Islet precursor cell (in vitro differentiated cells): Measurements from ENCODE around the gene CYB561D2.

Source experiments
- DNase-seq: peaks from one replicate; pipeline ENCODE4 v3.0.0-alpha.2; 2018

Gene CYB561D2

DNA sequence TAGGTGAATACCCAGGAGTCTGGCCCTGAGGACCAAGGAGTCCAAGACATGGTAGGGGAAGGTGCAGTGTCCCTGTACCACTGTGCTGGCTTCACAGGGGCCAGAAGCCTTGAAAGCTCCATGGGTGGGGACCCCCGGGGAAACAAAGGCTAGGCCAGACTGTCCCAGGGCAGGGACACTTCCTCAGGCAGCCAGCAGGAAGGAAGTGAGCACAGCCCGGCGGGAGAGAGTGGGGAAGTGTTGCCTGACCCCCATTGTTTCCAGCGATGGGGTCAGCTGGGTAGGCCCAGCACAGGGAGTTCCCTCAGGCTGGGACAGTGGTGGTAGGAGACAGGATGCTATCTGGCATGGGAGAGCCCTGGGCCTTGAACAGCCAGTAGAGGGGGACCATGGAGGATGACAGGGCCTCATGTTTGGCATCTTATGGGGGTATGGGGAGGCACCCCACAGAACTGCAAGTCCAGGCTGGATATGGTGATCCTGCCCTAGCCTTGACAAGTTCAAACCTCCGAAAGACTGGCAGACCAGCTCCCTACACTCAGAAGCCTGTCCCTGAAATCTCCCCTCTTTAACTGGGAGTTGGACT lies 27.0 kb upstream of the CYB561D2 start:
- DNase-seq = peak; percentile 48

DNA sequence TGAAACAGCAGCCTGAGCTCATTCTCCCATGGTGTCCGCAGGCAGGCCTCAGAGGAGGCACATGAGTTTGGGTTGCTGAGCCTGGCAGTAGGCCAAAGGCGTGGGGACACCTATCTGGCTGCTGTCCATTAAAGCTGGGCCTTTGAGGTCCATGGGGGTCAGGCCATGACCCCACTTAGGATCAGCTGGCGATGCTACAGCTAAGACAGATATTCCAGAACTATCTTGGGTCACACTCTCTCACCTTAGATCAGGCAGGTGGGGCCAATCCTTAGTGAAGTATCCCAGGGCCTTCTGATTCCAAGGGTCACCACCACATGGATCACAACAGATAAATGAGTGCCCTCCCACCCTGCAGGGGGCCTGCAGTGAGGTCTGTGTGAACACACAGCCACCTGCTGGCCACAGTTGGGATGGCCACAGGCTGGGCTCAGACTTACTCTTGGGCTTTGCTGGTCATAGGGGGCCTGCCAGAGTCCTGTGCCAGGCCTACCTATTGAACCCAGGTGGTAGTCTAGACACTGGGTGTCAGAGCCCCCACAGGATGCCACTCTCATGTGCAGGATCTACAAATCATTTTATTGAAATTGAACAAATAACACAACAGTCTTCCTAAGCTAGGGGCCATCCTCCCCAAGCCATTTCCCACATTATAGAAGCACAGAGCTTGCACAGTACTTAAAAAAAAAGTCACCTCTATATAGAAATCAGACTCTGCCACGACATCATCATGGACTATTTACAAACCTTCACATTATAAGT lies 26.1 kb upstream of the CYB561D2 start:
- DNase-seq = peak; percentile 89

DNA sequence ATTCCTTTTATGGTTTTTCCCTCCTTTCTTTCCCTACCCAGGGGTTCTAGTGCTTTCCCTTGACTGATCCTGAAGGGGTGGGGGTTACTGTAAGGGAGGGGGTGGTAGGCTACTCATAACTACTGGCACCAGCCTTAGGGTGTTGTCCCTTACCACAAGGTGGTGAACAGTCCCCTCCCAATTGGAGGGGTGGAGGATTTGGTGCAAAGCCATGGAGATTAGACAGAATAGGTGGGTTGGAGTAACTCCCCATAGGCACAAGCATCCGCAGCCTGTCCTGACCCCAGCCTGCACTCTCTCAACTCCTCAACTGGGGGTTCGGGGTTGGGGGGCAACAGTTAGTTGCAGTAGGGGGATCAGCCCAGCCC lies 25.6 kb upstream of the CYB561D2 start:
- no peak for DNase-seq

DNA sequence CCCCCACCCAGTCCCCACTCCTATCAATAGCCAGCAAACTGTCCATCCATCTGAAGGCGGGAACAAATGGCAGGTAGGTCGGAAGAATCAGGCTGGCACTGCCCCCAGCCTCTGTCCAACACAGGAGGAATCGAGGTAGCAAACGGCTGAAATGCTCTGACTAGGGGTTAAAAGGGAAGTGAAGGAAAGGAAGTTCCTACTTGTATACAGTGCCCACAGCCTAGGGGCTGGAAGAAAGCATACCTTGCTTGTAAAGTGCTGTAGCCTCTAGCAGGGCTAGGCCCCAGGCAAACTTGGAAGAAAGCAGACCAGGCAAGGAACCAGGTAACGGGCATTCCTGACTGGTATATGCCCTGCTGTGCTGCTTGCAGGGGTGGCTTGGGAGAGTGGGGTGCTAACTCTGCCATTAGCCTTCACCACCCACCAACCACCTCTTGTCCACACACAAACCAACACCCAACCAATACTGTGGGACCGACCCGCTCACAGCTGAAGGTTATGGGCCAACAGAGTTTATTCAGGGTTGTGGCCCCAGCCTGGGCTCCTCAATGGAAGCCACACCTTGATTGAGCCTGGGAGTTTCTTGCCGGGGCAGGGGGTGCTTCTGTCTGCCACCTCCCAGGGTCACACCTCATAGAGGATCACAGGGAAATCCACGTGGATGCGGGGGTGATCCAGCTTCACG lies 25.0 kb upstream of the CYB561D2 start:
- DNase-seq = no peak

DNA sequence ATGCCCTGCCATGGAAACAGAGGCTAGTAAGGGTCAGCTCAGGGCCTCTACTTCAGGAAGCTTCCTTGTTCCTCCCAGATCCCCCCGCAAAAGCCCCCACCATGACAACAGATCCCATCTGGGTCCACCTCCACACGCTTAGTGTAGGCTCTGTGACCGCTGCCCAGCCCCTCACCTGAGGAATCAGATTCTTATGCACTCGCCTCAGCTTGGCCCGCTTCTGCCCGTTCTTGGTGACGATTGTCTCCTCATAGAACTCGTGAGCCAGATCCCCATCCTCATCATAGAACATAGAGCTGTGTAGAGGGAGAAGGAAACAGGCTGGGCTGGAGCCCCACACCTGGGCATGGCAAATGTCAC lies 24.5 kb upstream of the CYB561D2 start:
- no peak for DNase-seq

DNA sequence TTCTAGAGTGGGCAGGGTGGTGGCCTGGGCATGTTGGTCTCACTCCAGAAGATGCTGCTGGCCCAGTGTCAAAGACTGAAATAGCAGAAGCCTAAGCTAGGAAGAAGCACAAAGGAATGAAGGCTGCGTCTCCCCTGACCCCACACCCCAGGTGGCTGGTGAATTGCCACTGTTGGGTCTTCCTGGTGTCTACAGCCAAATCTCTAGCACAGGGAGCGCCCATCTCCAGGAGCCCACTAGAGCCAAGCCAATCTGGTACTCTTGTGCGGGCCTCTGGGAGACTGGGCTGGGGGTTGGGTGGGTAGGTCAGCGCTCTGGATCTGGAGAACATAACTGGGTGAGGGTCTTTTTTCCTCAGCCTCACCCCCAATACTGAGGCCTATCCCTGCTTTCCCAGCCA lies 23.5 kb upstream of the CYB561D2 start:
- DNase-seq = no peak

DNA sequence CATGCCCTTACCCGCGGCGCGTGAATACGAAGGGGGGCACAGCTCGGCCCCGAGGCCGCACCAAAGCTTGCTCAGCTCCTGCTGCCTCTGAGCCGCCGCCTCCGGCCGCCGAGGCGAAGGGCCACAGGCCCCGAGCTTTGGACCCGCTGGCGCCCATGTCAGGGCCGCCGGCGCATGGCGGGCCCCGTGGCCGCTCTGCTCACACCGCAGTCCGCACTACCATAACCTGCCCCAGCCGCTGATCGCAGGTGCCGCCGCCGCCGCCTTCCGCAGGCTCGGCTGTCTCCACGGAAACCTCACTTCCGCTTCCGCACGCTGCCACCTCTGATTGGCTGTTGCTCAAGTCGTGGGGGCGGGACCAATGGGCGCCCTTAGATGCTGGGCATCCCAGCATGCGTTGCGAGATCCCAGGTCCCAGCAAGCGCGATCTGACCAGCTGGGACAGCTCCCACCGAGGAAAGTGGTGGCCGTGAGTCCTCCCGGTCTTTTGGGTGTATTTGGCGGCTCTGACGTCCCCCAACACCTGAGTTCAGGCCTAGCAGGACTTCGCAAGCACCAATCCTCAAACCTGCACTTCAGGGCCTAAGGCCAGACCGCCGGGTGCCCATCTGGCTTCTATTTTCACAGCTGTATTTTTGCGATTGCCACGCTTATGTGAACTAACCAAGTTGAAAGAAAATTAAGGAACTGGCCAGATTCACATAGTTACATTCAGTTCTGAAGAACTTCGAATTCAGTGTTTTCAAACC lies 22.5 kb upstream of the CYB561D2 start, which contains the start of gene TUSC2:
Gene TUSC2 (minus strand): TSS at position 281 of the 749 bp plus-strand sequence. CDS start 124 bp downstream, at position 157.
- DNase-seq = peak; percentile 98

DNA sequence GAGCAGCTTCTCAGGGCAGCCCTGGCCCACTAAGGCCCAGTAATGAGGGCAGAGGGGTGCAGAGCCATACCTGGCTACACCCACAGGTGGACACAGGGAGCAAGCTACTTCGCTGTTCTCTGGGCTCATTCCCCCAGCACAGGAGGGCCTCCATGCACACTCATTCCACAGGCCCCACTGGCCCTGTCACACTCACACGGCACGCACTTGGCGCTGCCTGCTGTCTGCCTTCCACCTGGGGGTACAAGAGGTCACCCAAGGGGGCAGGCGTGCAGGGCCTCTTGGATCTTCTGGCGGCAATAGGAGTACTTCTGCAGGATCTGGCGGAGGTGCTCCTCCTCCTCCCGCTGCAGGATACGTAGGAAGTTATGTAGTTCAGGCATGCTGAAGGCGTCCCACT lies 20.3 kb upstream of the CYB561D2 start:
- DNase-seq = no peak

DNA sequence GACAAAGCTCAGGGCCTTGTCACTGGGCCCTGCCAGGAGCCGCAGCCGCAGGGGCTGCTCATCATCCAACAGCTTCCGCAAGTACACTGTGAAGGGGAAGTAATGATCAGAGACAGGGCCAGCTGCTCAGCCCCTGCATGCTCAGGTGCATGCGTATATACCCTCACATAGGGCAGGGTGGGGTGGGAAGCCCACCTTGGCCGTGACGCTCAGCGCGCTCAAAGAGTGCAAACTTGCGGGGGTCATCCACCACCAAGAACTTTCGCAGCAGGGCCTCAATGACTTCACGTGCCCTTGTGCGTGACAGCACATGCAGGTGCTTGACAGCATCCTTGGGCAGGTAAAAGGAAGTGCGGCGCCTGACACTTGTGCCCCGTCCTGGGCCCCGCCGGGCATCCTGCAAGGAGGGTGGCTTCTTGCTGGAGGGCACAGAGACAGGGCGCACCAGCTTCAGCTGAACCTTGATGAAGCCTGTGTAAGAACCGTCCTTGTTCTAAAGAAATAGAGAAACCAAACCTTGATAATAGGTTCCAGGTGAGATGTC lies 19.2 kb upstream of the CYB561D2 start:
- no peak for DNase-seq

DNA sequence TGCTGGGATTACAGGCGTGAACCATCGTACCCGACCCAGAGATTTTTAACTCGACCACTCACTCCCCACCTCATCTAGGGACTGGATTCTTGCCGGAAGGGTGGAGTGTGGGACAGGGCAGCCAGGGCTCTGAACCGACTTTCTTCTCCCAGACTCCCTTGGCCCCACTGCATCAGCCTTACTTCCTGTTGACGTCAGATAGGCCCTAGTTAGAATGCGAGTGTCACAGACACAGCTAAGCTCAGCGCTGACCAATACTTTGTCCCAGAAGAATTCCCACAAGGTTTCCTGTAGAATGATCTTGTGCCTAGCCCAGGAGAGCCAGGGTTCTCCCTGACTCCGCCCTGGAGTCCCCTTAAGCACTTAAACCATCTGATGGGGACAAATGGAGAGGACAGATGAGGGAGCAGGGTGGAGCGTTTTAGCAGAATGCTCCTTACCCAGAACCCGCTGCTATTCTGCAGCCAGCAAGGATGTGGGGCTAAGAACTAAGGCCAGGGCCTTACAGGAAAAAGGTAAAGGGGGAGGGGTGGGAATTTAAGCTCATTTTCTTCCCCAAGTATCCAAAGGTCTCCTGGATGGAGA lies 16.8 kb upstream of the CYB561D2 start:
- DNase-seq = no peak

DNA sequence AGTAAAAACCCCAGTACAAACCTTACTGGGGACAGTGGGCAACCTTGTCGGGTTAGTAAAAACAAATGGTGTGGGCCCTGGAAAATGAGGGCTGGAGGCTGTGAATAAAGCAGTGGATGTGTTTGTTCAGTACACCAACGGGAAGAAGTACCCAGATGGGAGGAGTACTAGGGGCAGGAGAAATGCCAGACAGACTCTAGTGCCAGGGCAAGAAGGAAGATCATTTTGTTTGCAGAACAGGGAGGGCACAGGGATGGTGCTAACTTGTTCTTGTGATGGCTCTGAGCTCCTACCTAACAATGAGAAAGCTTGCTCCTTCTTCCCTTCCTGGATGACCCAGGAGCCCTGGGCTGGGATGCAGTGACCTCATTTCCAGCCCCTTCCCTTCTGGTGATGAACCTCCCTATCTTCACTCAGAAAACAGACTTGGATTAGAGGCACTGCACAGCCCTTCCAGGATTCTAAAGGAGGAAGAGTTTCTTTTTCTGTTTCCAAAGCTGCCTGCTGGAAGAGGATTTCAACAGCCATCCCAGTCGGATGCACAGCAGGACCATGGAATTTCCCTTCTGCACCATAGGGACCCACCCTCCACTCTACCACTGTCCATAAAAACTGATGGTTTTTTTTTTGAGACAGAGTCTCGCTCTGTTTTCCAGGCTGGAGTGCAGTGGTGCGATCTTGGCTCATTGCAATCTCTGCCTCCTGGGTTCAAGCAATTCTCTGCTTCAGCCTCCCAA lies 16.2 kb upstream of the CYB561D2 start:
- DNase-seq = no peak

DNA sequence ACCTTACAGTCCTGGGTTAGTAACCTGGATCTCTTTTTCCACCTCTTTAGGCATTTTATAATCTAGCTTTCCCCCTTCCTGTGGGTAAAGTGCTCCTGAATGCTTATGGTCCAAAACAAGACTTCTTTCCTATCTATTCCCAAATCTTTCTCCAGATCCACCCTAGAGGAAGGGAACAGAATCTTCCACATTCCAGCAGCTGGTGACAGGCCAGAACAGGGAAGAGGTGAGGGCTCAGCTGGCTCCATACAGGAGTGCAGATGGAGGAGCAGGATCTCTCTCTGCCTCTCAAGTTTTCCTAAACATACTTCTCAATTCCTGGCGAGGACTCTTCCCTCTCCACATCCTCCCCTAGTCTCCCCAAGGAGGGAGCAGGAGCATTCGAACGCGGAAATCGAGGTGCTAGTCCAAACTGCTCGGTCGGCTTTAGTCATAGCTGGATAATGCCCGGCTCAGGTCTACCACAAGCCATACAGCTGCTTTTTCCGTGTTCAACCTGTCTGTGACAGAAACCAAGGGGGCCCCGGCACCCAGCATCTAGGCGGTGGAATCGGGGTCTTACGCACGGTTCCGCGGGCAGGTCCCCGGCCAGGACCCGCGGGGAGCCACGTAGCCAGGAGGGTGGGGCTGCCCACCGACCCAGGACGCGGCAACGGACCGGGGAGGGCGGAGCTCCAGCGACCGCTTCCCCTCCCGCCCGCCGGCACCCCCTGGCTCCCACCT lies 14.0 kb upstream of the CYB561D2 start:
- no peak for DNase-seq

DNA sequence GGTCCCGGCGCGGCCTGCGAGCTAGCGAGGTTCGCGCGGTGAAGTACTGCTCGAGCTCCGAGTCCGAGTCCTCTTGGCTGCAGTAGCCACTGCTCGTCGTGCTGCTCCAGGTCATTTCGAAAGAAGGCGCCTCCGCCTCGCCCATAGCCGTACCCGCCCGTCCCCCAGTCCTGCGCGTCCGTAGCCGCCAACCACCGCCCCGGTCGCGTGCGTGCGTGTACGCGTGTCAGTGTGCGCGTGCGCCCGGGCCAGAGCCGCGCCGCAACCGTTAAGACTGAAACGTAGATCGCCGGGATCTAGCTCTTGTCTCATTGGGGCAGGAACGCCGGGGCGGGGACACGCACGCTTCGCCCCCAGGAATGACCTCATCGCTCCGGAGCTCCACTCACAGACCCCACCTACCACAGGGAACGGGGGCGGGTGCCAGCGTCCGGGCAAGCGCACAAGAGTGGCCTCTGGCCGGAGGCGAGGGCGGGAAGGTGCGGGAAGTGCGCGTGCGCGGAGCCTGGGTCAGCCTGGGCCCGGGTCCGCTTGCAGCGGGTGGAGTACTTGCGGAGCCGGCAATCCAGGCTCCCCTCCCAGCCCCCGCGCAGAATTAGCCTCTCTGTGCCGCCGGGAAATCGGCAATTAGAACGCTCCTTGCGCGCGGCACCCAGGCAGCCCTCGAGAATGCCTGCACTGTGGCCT lies 13.3 kb upstream of the CYB561D2 start:
- peak; percentile 100 for DNase-seq

DNA sequence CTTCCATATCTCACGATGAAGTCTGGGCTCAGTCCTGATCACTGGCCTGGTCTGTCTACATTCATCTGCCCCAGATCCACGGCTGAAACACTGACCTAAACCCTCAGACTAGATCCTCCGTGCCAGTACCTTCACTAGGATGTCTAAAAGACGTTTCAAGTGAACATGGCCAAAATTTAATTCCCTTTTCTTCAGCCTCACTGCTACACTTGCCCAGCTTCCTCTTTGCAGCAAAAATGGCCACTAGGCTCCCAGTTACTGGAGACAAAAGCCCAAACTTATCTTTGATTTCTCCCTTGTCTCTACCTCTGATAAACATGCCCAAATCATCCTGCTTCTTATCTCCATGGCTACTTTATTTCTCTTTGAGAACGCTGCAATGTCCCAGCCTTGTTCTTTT lies 11.7 kb upstream of the CYB561D2 start:
- DNase-seq = no peak

DNA sequence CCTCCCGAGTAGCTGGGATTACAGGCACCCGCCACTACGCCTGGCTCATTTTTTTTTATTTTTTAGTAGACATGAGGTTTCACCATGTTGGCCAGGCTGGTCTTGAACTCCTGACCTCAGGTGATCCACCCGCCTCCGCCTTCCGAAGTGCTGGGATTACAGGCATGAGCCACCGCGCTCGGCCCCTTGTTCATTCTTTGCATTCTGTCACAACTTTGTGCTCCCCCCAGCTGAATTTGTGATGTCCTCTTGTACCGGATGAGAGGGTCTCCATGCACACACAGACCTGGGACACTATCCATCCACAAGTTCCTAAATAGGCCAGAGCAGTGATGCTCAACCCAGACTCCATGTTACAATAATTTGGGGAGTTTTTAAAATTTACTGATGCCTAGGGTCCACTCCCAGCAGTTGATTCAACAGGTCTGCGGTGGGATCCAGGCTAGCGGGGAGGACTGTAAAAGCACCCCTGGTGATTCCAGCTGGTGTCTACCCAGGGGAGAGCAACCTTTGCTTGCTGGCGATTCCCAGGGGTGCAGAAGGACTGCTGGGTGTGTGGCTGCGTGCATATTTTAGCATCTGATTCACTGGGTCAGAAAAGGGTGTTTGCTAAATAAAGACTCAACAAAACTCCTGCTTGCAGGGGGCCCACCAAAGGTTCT lies 11.0 kb upstream of the CYB561D2 start:
- DNase-seq = no peak

DNA sequence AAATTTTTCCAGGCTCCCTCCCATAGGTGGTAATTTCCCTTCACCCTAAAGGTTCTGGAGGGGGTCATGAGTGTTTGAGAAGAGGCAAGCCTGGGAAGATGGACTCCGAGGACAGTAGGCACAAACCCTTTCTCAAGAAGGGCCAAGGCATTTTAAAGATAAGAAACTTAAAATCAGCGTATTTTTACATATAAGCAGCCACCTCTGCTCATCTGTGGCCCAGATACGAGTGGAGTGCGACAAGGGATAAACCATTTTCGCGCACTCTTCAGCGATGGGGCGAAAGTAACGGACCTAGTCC lies 10.6 kb upstream of the CYB561D2 start:
- DNase-seq = no peak

DNA sequence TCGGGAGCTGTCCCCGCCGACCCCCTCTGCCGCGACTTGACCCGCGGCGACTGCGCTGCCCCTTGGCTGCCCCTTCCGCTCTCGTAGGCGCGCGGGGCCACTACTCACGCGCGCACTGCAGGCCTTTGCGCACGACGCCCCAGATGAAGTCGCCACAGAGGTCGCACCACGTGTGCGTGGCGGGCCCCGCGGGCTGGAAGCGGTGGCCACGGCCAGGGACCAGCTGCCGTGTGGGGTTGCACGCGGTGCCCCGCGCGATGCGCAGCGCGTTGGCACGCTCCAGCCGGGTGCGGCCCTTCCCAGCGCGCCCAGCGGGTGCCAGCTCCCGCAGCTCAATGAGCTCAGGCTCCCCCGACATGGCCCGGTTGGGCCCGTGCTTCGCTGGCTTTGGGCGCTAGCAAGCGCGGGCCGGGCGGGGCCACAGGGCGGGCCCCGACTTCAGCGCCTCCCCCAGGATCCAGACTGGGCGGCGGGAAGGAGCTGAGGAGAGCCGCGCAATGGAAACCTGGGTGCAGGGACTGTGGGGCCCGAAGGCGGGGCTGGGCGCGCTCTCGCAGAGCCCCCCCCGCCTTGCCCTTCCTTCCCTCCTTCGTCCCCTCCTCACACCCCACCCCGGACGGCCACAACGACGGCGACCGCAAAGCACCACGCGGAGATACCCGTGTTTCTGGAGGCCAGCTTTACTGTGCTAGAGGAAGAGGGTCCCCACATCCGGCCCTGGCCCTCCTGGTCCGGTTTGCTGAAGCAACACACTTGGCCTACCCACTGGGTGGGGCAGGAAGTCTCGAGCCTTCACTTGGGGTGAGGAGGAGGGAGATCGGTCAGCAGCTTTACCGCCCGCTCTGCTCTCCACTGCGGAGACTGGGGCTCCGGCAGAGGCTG lies 10.0 kb upstream of the CYB561D2 start, which contains the start of gene RASSF1:
Gene RASSF1 (minus strand): TSS at position 389 of the 882 bp plus-strand sequence. CDS start 31 bp downstream, at position 358.
- no peak for DNase-seq

DNA sequence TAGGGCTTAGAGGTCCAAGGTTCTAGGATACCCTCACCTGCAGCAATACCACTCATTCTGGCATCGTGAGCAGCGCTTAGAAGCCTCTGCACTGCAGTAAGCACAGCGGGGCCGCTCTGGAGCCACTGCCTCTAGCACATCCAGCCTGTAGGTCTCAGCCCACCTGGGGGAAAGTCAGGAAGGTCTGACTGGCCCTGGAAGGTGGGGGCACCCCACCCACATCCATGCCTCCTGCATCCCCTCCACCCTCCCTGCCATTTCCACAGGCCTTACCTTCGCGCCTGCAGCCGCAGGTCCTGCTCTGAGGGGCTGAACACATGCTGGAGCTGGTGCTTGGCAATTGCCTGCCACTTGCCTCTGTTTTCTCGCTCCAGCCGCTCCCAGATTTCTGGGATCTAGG lies 9.1 kb upstream of the CYB561D2 start:
- DNase-seq = no peak

DNA sequence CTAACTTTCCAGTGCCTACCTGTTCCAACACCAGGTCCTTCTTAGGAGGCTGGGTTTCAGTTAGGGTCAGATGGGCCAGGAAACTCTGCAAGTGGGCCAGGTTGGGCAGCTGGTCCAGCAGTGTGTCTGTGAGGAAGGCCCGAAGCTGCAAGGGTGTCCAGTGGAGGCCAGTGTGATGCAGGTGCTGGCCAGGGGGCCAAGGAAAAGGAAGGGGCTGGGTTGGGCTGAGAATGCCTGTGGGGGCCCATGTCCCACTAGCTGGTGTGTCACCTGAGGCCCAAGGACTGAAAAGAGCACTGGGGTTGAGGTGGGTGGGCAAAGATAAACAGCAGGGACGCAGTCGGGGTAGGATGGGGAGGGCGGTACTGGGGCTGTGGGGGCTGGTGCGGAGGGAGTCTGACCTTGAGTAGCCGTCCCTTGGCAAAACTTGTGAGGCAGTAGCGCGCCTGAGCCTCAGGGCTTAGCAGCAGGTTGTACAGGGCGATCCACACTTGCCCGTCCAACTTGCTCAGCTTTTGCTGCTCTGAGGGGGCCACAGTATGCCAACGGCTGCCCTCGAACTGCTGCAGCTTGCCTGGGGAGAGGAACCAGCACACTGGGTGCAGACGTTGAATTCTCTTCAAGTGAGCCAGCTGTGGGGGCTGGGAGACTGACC lies 8.5 kb upstream of the CYB561D2 start:
- DNase-seq = no peak
